Left hindlimb (tissue), 1 donor: ENCODE data around the gene C9.
A peak's percentile ranks its signal among the peaks of the same experiment; 100 is the strongest.
"Not testable (repeated sequence)": the region's sequence is repeated elsewhere in the genome, so short reads cannot be mapped to it uniquely, and the experiment has no call there.

Experiments
- DNase-seq: peaks from one replicate; pipeline ENCODE4 v3.0.0-alpha.2; 2018

Gene C9

DNA sequence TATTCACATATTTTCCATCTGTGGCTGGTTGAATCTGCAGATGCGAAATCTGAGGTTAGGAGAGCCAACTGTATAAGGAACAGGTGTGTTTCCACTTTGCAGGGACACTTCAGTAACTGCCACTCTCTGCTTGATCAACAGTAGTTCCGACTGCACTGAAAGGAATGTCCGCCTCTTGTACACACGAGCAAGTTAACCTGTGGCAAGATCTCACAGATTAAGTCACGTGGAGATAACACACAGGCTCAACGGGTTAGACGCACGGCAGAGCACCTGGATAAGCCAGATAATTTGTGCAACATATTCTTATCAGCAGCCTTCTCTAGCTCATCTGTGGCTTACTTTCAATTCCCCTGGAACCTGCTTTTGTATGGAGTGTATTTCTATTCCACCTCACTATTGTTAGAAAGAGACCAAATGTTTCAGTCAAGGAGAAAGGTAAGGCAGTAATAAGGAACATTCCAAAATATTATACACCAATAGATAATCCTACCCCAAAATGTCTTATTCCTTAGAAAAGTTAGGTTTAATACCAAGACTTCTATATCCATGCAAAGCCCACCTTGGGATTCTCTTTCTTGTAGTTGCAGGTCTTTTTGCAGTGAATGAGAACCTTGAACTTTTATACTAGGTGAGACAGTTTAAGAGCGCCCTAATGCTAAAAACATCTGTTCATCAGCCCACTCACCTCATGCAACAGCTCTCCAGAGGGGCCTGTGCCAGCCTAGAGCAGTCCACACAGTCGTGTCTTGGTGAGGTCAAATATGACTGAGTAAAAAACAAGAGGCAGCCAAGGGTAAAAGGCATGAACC is 6.5 kb upstream of the C9 start:
- DNase-seq, result no peak

GRCh38 chr5:39369123-39369815 is 5.0 kb upstream of the C9 start:
- DNase-seq, result peak; percentile 37

- DNase-seq, result no peak
These were observed 3.8 kb upstream of the C9 start for GRCh38 chr5:39368116-39368515.

GRCh38 chr5:39367711-39368110 is 3.4 kb upstream of the C9 start:
- no peak for DNase-seq

GRCh38 chr5:39363217-39363616 is 1.1 kb downstream of the C9 start:
- DNase-seq, result no peak

DNA sequence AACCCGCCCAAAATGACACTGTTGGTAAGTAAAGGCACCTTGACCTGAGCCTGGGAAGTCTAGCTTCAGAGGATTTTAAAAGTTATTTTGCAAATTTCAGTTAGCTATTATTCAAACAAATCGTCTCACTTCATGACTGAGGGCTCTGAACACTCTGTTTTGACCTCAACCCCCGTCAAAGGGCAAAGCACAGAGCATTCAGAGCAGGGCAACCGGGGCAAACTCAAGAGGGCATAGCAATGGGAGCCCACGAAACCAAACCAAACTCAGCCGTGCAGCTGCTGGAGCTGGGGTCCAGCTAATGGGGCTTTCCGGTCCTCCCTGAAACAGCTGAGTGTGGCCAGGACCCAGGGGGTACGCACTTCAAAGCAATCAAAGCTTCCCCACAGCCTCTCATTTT is 1.6 kb downstream of the C9 start:
- no peak for DNase-seq

DNA sequence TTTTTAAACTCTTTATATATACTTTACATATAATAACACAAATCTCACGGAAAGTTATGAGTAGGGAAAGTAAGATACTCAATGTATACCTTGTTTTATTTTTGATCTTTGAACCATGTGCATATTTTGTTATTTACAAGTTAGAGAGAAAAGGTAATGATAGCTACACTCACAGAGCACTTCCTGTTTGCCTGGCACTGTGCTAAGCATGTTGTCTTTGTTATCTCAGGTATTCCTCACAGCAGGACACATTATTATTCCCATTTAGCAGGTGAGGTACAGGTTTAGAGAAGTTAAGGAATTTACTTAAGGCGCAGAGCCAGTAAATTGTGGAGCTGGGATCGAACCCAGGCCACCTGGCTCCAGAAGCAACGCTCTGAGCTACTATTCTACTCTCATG is 3.0 kb downstream of the C9 start:
- DNase-seq, result no peak

- DNase-seq, result no peak
These were observed 3.7 kb downstream of the C9 start for GRCh38 chr5:39360471-39361111.

GRCh38 chr5:39356263-39356662 is 8.0 kb downstream of the C9 start:
- no peak for DNase-seq

DNA sequence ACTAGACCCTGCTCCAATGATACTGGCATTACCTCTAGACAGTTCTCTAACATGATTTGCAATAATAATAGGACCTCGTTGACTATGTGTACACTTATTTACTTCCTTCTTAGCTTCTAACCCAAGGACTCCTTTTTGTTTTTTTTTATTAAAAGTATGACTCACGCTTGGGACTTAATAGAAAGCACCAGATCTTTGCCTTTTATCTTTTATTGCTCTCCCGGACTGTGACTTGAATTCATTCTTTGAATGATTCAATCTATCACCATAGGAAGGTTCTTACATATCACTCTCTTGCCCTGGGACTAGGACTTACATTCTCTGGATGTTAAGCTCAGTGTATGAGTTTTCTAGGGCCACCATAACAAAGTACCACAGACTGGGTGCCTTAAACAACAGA is 9.0 kb downstream of the C9 start:
- DNase-seq, result no peak

- DNase-seq, result no peak
These were observed 10.4 kb downstream of the C9 start for GRCh38 chr5:39353717-39354399.

GRCh38 chr5:39352951-39353350 is 11.3 kb downstream of the C9 start:
- no peak for DNase-seq

- no peak for DNase-seq
These were observed 12.1 kb downstream of the C9 start for GRCh38 chr5:39352170-39352569.

DNA sequence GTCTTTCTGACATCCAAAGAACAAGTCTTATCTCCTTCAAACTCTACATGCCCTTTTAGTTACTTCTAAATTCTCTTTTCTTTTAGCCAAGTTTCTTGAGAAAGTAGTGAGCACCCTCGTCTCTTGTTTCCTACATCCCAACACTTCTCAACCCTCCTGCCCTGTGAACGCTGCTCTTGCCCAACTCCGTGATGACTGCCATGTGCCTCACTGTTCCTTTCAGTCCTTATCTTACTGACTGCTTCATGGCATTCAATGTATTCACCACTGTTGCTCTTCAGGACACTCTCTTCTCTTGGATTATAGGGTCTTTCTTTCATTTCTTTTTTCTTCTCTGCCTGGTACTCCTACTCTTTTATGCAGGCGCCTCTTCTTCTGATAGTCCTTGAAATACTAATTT is 14.8 kb downstream of the C9 start:
- no peak for DNase-seq

GRCh38 chr5:39342460-39342859 is 21.8 kb downstream of the C9 start:
- no peak for DNase-seq

DNA sequence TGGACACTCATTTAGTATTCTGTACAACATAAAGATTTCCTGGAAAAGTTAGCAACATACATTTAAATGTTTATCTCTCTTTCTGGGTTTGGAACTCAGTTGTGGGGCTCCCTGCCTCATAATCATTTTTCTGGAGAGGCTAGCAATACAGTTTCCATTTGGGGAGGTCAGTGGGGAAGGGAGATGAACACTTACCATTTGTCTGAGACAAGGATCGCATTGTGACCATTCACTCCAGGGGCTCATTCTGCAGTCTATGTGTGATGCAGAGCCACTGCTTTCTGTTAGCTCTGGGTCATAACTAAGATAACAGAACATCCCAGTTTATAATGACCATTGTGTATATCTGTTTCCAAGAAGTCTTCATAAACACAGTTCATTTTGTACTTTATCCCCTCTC is 22.4 kb downstream of the C9 start:
- DNase-seq, result no peak

DNA sequence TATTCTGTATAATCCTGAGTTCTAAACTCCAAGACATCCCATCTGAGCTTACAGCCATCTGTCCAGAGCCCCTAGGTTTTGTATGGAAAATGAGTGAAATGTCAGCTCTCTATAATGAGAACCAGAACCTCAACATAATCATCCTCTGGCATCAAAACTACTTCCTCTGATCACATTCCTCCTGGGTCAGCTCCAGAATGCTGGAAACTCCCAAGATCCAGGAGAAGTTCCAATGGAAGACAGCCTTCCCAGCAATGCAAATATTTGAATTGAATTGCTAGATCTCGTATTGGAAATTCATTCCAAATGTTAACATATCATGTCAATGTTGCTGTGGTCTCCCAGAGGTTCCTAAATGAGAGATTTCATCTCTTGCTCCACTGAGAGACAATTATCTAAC is 23.8 kb downstream of the C9 start:
- DNase-seq, result peak; percentile 41

DNA sequence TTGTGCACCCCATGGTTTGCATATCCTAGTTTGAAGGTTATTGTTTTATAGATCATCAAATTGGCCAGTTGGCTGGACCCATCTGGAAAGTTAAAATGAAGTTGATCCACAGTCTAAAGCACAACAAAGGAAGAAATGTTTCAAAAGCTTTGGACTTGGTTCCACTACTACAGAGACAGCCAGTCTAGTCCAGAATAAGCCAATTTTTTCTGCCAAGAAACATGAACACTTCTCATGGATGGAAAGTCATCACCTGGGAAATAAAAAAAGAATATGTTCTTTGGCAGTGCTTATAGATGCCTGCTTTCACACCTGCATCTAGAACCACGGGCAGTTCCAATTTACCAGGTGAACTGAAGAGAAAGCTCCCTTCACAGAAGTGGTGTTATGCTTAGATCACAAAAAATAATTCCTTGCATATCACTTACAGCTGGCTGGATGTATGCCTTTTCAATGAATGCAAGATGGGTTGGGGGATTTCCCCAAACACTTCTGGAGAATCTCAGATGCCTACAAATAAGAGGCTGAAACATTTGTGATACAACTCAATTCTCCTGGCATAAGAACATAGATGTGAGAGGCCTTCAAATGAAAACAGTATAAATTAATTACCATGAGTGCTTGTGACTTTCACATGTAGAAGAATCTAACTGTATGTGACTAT is 26.9 kb downstream of the C9 start:
- no peak for DNase-seq

- not testable (repeated sequence) for DNase-seq
These were observed 30.0 kb downstream of the C9 start for GRCh38 chr5:39334296-39334695.

DNA sequence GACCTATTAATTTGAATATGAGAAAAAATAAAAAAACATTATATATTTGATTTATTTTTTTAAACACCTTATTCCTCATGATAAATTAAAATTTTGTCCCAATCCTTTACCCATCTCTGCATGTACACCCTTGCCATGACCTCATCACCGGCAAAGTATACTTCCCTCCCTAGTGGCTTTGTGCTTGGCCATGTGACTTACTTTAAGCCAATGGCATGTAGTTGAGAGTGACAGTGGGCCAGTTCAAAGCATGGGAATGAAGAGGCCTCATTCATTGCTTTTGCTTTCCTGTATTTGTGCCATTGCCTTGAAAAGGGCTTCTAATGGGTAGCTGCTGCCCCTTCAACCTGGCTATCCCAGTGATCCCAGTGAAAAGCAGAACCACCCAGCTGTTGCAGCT is 31.2 kb downstream of the C9 start:
- no peak for DNase-seq

DNA sequence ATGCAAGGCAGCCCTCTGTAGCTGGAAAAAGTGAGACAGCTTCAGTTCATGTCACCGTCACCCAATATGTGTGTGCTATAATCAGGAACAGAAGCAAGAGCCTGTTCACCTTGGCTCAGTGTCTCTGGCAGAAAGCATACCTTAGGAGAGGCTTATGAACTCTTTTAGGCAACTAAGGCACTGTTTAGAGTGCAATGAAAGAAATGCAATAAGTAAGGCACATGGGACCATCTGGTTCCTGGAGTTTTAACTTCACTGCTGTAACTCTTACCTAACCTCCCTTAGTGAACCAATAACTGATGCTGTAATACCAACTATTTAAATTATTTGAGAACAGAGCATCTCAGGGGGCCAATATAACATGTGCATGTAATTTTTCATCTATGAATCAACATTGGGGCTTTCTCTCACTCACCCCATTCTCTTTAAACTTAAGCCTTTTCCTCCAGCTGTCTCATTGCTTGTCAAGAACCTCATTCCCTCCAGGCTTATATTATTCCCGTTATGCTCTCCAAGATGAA is 32.4 kb downstream of the C9 start:
- DNase-seq, result peak; percentile 57

DNA sequence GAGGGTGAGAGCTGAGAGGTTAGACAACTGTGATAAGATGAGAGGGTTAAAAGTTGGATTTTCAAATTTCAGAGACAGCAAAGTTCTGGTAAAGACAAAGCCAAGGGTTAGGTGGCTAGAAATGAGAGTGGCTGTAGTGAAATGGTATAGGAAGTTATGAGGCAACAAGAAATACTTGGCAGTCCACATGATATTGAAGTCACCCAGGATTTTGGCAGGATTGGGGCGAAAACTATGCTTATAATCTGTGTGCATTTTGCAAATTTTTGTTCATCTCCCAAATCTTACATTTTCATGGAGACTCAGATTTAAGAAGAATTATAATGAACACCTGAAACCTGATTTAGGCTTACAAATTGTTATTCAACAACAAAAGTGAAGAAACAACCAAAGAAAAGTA is 35.6 kb downstream of the C9 start:
- DNase-seq, result no peak

- DNase-seq, result no peak
These were observed 40.8 kb downstream of the C9 start for GRCh38 chr5:39323542-39323941.
